HG03342 (cell line): ENCODE data around the gene MS4A3.
A peak's percentile ranks its signal among the peaks of the same experiment; 100 is the strongest.
"Not testable (repeated sequence)": the region's sequence is repeated elsewhere in the genome, so short reads cannot be mapped to it uniquely, and the experiment has no call there.

Experiments used
- ATAC-seq: cut with Tn5 transposase; IDR thresholded peaks from one replicate; pipeline ENCODE4 v1.9.1; 2021; ENCODE audit warnings: mild to moderate bottlenecking, moderate library complexity; ENCODE audit not compliant: unreplicated experiment

Gene MS4A3

GRCh38 chr11:60088364-60088763, 31.9 kb downstream of the MS4A3 start, which contains the start of gene MS4A2:
Gene MS4A2 (plus strand): TSS chr11:60088664. CDS start chr11:60088766, 102 bp downstream.
- ATAC-seq: no peak

- no peak for ATAC-seq
Observed at GRCh38 chr11:60095477-60096120, 39.1 kb downstream of the MS4A3 start.

- no peak for ATAC-seq
Observed at GRCh38 chr11:60097189-60097588, 40.7 kb downstream of the MS4A3 start.

GRCh38 chr11:60098508-60098907, 42.0 kb downstream of the MS4A3 start:
- peak; percentile 71 for ATAC-seq

- no peak for ATAC-seq
Observed at GRCh38 chr11:60100516-60100915, 44.1 kb downstream of the MS4A3 start.

- not testable (repeated sequence) for ATAC-seq
Observed at GRCh38 chr11:60101368-60101767, 44.9 kb downstream of the MS4A3 start.

- ATAC-seq: not testable (repeated sequence)
Observed at GRCh38 chr11:60104471-60105115, 48.1 kb downstream of the MS4A3 start.

- ATAC-seq: not testable (repeated sequence)
Observed at GRCh38 chr11:60108631-60109030, 52.2 kb downstream of the MS4A3 start.

GRCh38 chr11:60111793-60112192, 55.3 kb downstream of the MS4A3 start:
- ATAC-seq: no peak

- no peak for ATAC-seq
Observed at GRCh38 chr11:60116996-60117790, 60.7 kb downstream of the MS4A3 start.

- ATAC-seq: no peak
Observed at GRCh38 chr11:60118338-60118737, 61.9 kb downstream of the MS4A3 start.

- ATAC-seq: no peak
Observed at GRCh38 chr11:60119710-60120109, 63.2 kb downstream of the MS4A3 start.
